ENCODE data around the gene GLP1R. TPM values are rescaled to one million over a fixed set of nuclear protein-coding genes. Genes with fewer than 3 reads are reported as not detected.

GLP1R gene
- total and polyA plus RNA-seq, 3 experiments from 2014 or later, result not detected

DNA sequence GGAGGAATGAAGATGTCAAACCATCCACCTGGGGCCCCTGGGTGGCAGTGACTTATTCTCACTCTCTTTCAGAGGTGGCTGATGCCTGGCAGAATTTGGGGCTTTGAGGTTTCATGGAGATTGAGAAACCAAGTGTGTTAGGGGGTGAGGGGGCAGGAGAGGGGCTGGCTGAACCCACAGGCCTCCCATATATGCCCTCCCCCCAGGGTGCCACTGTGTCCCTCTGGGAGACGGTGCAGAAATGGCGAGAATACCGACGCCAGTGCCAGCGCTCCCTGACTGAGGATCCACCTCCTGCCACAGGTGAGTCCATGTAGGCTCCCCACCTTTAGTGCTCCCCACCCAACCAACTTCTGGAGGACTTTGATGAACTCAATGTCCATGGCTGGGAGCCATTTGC lies 7.6 kb downstream of the GLP1R start:
- no peak overlapping the region for H3K27ac Mint-ChIP-seq
- H3K9me3 Mint-ChIP-seq, result no peaks in the 10 kb centered on the region
- no peak overlapping the region for H3K4me3 ChIP-seq (ENCODE audit: low read length)
- POLR2A ChIA-PET, result no interaction called here
- no peaks in the 10 kb centered on the region for H3K36me3 ChIP-seq (ENCODE audit: insufficient read depth, low read length)
- no peaks in the 10 kb centered on the region for H3K36me3 Mint-ChIP-seq
- DNase-seq, result no peak
- CTCF ChIA-PET, result no interaction called here
- no peaks in the 10 kb centered on the region for H3K27me3 ChIP-seq (ENCODE audit: insufficient read depth, low read length, poor library complexity, severe bottlenecking)
- H3K9me3 ChIP-seq (ENCODE audit: low read length), result no peaks in the 10 kb centered on the region
- H3K4me1 ChIP-seq (ENCODE audit: insufficient read depth, low read length), result peaks cover 8% of the 10 kb centered on the region
- H3K27ac ChIP-seq (ENCODE audit: low read depth, low read length), result no peak overlapping the region
- no peak overlapping the region for H3K4me3 Mint-ChIP-seq
- peaks cover 6 to 10% (median 9%) of the 10 kb centered on the region in 3 donors for H3K4me1 Mint-ChIP-seq
- peaks cover 19 to 39% of the 10 kb centered on the region in 2 donors for H3K27me3 Mint-ChIP-seq

DNA sequence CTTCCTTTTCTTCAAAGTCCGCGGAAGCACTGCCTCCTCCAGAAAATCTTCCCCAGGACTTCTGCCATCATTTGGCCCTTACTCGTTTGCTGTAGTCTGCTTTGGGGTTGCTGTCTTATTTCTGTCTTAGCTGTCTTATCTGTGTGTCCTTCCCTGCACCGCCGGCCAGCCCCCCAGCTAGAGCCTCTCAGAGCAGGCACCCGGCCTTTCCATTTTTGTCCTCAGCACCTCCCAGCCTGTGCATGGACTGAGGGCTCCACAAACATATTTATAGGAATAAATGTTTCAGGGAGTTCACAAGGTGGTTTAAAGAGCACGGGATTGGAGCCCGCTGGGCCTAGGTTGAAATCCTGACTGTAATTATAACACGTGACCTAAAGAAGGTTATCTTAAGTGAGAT lies 8.1 kb downstream of the GLP1R start:
- no peak overlapping the region for H3K27ac ChIP-seq (ENCODE audit: low read depth, low read length)
- H3K4me1 ChIP-seq (ENCODE audit: insufficient read depth, low read length), result peaks cover 3% of the 10 kb centered on the region
- ChIA-PET CTCF (no interaction called here), POLR2A (no interaction called here)
- Mint-ChIP-seq H3K27ac (no peak overlapping the region), H3K4me1 (peaks cover 3 to 7% (median 4%) of the 10 kb centered on the region in 3 donors), H3K9me3 (no peaks in the 10 kb centered on the region), H3K27me3 (peaks cover 16 to 41% of the 10 kb centered on the region in 2 donors), H3K4me3 (no peak overlapping the region), H3K36me3 (no peaks in the 10 kb centered on the region)
- H3K4me3 ChIP-seq (ENCODE audit: low read length), result no peak overlapping the region
- H3K9me3 ChIP-seq (ENCODE audit: low read length), result no peaks in the 10 kb centered on the region
- no peaks in the 10 kb centered on the region for H3K27me3 ChIP-seq (ENCODE audit: insufficient read depth, low read length, poor library complexity, severe bottlenecking)
- no peaks in the 10 kb centered on the region for H3K36me3 ChIP-seq (ENCODE audit: insufficient read depth, low read length)
- DNase-seq, result no peak

DNA sequence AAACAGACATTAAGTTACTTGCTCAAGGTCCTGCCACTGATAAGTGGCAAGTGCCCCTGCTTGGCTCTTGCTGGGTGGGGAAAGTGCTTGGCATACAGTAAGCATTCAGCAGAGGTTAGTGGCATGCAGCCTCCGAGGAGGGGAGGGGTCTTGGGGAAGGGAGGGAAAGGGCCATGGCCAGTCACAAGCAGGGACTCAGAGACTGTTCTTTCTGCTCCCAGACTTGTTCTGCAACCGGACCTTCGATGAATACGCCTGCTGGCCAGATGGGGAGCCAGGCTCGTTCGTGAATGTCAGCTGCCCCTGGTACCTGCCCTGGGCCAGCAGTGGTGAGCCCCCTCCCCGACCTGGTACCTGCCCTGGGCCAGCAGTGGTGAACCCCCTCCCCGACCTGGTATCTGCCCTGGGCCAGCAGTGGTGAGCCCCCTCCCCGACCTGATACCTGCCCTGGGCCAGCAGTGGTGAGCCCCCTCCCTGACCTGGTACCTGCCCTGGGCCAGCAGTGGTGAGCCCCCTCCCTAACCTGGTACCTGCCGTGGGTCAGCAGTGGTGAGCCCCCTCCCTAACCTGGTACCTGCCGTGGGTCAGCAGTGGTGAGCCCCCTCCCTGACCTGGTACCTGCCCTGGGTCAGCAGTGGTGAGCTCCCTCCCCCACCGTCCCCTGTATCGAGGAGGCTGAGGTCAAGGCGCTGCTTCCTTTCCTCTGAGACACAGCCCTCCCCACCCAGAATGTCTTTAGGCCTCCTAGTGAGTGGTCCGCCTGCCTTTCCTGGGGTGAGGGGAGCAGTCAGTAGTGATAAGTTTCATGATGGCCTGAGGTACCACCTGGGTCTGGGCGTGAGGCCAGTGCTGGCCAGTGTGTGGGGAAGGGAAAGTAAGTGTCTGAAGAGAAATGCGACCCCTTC lies 8.9 kb downstream of the GLP1R start:
- Mint-ChIP-seq H3K4me1 (peaks cover 0 to 4% (median 0%) of the 10 kb centered on the region in 3 donors), H3K9me3 (no peaks in the 10 kb centered on the region), H3K27me3 (peaks cover 16 to 44% of the 10 kb centered on the region in 2 donors), H3K4me3 (no peak overlapping the region), H3K27ac (no peak overlapping the region), H3K36me3 (no peaks in the 10 kb centered on the region)
- H3K4me3 ChIP-seq (ENCODE audit: low read length), result no peak overlapping the region
- no peaks in the 10 kb centered on the region for H3K27me3 ChIP-seq (ENCODE audit: insufficient read depth, low read length, poor library complexity, severe bottlenecking)
- ChIA-PET POLR2A (no interaction called here), CTCF (interaction anchor here (1.3 kb wide), 1 partner anchor 22 kb away, joined by 3 read pairs; no protein-coding TSS in a partner anchor)
- no peaks in the 10 kb centered on the region for H3K36me3 ChIP-seq (ENCODE audit: insufficient read depth, low read length)
- H3K9me3 ChIP-seq (ENCODE audit: low read length), result no peaks in the 10 kb centered on the region
- H3K27ac ChIP-seq (ENCODE audit: low read depth, low read length), result no peak overlapping the region
- no peak for DNase-seq
- H3K4me1 ChIP-seq (ENCODE audit: insufficient read depth, low read length), result no peaks in the 10 kb centered on the region

DNA sequence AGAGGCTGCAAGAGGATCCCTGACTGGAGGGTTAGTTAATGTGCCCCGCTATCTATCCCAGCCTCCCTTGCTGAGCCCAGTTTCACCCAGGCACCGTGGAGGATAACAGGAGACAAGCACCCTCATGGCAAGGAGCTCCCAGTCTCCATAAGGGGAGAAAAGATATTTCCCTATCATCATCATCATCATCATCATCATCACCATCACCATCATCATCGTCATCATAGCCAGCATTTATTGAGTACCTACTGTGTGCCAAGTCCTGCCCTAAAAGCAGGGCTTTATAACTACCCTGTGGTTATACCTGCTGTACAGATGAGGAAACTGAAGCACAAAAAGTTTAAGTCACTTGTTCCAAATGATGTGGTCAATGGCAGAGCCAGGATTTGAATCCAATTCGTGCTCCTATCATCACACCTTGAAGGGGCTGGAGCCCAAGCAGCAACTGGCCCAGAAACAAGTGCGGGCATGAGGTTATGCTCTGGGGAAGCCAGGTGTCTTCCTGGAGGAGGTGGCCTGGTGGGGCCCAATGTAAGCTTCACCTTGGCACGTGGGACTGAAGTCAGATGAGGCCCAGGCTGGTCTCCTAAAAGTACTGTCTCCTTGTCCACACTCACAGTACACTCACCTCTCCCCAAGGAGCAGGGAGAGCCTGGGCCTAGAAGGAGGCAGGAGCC lies 10.0 kb downstream of the GLP1R start:
- H3K27ac ChIP-seq (ENCODE audit: low read depth, low read length), result no peak overlapping the region
- no peaks in the 10 kb centered on the region for H3K27me3 ChIP-seq (ENCODE audit: insufficient read depth, low read length, poor library complexity, severe bottlenecking)
- no peaks in the 10 kb centered on the region for H3K4me1 Mint-ChIP-seq
- H3K4me3 ChIP-seq (ENCODE audit: low read length), result no peak overlapping the region
- H3K27me3 Mint-ChIP-seq, result peaks cover 13 to 43% of the 10 kb centered on the region in 2 donors
- no peaks in the 10 kb centered on the region for H3K36me3 Mint-ChIP-seq
- POLR2A ChIA-PET, result no interaction called here
- H3K27ac Mint-ChIP-seq, result no peak overlapping the region
- H3K4me3 Mint-ChIP-seq, result no peak overlapping the region
- no peaks in the 10 kb centered on the region for H3K9me3 Mint-ChIP-seq
- H3K9me3 ChIP-seq (ENCODE audit: low read length), result no peaks in the 10 kb centered on the region
- no peak for DNase-seq
- H3K4me1 ChIP-seq (ENCODE audit: insufficient read depth, low read length), result no peaks in the 10 kb centered on the region
- no peaks in the 10 kb centered on the region for H3K36me3 ChIP-seq (ENCODE audit: insufficient read depth, low read length)
- CTCF ChIA-PET, result interaction anchor here (1.3 kb wide), 1 partner anchor 20 kb away, joined by 3 read pairs; no protein-coding TSS in a partner anchor

DNA sequence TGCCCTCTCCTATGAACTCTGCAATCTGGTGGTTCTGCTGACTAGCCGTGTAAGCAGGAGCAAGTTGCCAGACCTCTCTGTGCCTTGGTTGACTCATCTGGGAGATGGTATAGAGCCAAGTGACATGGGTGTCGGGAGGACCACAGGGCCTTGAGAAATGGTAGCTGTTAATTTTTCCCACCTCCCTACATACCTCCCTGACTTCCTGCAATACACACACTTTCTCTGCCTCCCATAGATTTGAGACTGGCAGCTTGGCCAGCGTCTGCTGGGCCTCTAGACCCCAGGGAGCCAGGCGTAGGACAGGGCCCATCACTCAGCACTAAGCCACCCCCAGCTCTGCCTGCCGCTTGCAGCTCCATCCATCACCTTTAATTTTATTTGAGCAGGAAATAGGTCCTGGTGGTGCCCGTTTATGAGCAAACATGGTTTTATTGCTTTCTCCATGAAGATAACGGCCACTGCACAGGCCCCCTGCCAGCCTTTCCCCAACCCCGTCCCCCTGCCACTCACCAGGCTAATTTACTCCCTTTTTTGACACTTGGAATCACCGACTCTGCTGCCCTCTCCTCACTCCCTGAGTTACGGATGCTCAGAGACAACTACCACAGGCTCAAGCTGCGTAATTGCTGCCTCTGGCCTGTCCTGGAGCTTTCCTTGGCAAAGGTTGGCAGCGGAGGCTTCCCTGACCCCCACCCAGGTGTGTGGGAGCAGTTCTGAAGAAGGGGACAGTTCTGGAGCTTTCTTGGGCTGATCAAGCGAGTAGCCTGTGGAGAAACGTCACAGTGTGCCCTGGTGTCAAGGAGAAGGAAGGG lies 11.1 kb downstream of the GLP1R start:
- DNase-seq, result no peak
- Histone ChIP-seq H3K36me3 (ENCODE audit: insufficient read depth, low read length) (no peaks in the 10 kb centered on the region), H3K27ac (ENCODE audit: low read depth, low read length) (no peak overlapping the region), H3K27me3 (ENCODE audit: insufficient read depth, low read length, poor library complexity, severe bottlenecking) (no peaks in the 10 kb centered on the region), H3K4me3 (ENCODE audit: low read length) (no peak overlapping the region), H3K9me3 (ENCODE audit: low read length) (no peaks in the 10 kb centered on the region), H3K4me1 (ENCODE audit: insufficient read depth, low read length) (no peaks in the 10 kb centered on the region)
- H3K4me3 Mint-ChIP-seq, result no peak overlapping the region
- H3K9me3 Mint-ChIP-seq, result no peaks in the 10 kb centered on the region
- H3K27ac Mint-ChIP-seq, result peak overlapping the region in 1 of 8 donors; percentile 80
- peaks cover 13 to 36% of the 10 kb centered on the region in 2 donors for H3K27me3 Mint-ChIP-seq
- no peaks in the 10 kb centered on the region for H3K36me3 Mint-ChIP-seq
- POLR2A ChIA-PET, result no interaction called here
- no peaks in the 10 kb centered on the region for H3K4me1 Mint-ChIP-seq
- CTCF ChIA-PET, result interaction anchor here (0.6 kb wide), 1 partner anchor 112 kb away, joined by 3 read pairs; no protein-coding TSS in a partner anchor

DNA sequence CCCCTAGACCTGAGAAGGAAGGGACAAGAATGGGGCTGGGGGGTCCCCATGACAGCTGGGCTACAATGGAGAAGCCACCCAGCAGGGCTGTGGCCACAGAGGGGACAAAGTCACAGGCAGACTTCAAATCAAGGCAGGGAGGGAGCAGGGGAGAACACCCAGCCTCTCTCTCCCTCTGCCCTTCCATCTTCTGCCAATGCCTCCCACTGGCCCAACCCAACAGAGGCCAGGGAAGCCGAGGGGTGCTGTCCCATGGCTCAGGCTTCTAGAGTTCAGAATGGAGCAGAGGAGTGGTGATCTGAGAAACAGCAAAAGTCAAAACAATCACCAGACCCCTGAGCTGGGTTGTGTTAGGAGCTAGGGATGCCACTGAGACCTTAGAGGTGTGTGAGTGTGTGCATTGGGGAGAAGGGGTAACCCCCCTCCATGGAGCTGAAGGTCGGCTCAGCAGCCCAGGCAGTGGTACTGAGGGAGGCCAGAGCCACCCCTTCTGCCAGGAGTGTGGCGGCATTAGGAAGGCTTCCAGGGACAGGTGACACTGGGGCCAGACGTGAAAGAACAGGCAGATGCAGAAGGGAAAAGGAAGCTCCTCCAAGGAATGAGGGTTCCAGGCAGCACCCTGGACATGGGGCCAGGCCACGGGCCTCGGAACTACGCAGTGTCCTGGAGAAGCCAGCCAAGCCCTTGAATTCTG lies 12.0 kb downstream of the GLP1R start:
- Mint-ChIP-seq H3K9me3 (no peaks in the 10 kb centered on the region), H3K27ac (no peak overlapping the region)

DNA sequence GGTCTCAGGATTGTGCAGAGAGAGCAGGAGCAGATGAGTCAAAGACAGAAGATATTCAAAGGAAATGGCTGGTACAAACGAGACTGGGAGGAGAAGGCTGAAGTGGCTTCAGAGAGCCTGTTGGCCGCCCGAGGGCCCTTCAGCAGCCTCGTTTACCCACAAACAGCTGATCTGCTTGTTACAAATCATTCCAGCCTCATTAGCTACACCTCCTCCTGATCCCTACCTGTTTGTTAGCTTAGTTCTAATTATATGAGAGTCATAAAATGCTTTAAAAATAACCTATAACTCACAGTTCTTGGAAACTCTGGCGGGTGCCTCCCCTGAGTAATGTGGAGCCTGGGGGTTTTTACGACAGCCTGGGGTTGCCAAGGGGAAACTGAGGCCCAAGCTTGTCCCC lies 12.6 kb downstream of the GLP1R start:
- peaks cover 1% of the 10 kb centered on the region for H3K27me3 ChIP-seq (ENCODE audit: insufficient read depth, low read length, poor library complexity, severe bottlenecking)
- no peak overlapping the region for H3K4me3 ChIP-seq (ENCODE audit: low read length)
- peaks cover 18 to 42% of the 10 kb centered on the region in 2 donors for H3K27me3 Mint-ChIP-seq
- H3K4me1 ChIP-seq (ENCODE audit: insufficient read depth, low read length), result no peaks in the 10 kb centered on the region
- CTCF ChIA-PET, result no interaction called here
- no peak overlapping the region for H3K27ac Mint-ChIP-seq
- H3K4me3 Mint-ChIP-seq, result no peak overlapping the region
- no peak for DNase-seq
- H3K36me3 Mint-ChIP-seq, result no peaks in the 10 kb centered on the region
- no peaks in the 10 kb centered on the region for H3K4me1 Mint-ChIP-seq
- H3K36me3 ChIP-seq (ENCODE audit: insufficient read depth, low read length), result no peaks in the 10 kb centered on the region
- H3K9me3 ChIP-seq (ENCODE audit: low read length), result no peaks in the 10 kb centered on the region
- no peak overlapping the region for H3K27ac ChIP-seq (ENCODE audit: low read depth, low read length)
- POLR2A ChIA-PET, result no interaction called here
- H3K9me3 Mint-ChIP-seq, result no peaks in the 10 kb centered on the region

More for the DNA sequence above, 12.0 kb downstream of the GLP1R start:
- Mint-ChIP-seq H3K4me1 (no peaks in the 10 kb centered on the region), H3K4me3 (no peak overlapping the region), H3K36me3 (no peaks in the 10 kb centered on the region), H3K27me3 (peaks cover 20 to 42% of the 10 kb centered on the region in 2 donors)
- Histone ChIP-seq H3K4me3 (ENCODE audit: low read length) (no peak overlapping the region), H3K27ac (ENCODE audit: low read depth, low read length) (no peak overlapping the region), H3K4me1 (ENCODE audit: insufficient read depth, low read length) (no peaks in the 10 kb centered on the region), H3K27me3 (ENCODE audit: insufficient read depth, low read length, poor library complexity, severe bottlenecking) (no peaks in the 10 kb centered on the region), H3K9me3 (ENCODE audit: low read length) (no peaks in the 10 kb centered on the region), H3K36me3 (ENCODE audit: insufficient read depth, low read length) (no peaks in the 10 kb centered on the region)
- ChIA-PET POLR2A (no interaction called here), CTCF (no interaction called here)
- no peak for DNase-seq

All from CD8-positive, alpha-beta memory T cell (primary cell).